GM21381 (cell line): ENCODE data around the gene TANC1.
"Not testable (repeated sequence)": the region's sequence is repeated elsewhere in the genome, so short reads cannot be mapped to it uniquely, and the experiment has no call there.

Source experiments
- ATAC-seq: cut with Tn5 transposase; IDR thresholded peaks from one replicate; pipeline ENCODE4 v1.9.1; 2021; ENCODE audit warnings: mild to moderate bottlenecking, moderate library complexity; ENCODE audit not compliant: unreplicated experiment

TANC1 gene

GRCh38 chr2:159022019-159022418 lies 53.6 kb downstream of the TANC1 start:
- ATAC-seq = no peak

GRCh38 chr2:159026170-159026569 lies 57.7 kb downstream of the TANC1 start:
- no peak for ATAC-seq

- no peak for ATAC-seq
Measured at GRCh38 chr2:159028776-159029175, 60.3 kb downstream of the TANC1 start.

GRCh38 chr2:159029936-159030335 lies 61.5 kb downstream of the TANC1 start:
- ATAC-seq = no peak

- no peak for ATAC-seq
Measured at GRCh38 chr2:159030674-159031380, 62.4 kb downstream of the TANC1 start.

GRCh38 chr2:159032146-159032545 lies 63.7 kb downstream of the TANC1 start:
- no peak for ATAC-seq

GRCh38 chr2:159032580-159032979 lies 64.1 kb downstream of the TANC1 start:
- no peak for ATAC-seq

GRCh38 chr2:159034713-159035112 lies 66.3 kb downstream of the TANC1 start:
- ATAC-seq = no peak

- no peak for ATAC-seq
Measured at GRCh38 chr2:159035790-159036411, 67.5 kb downstream of the TANC1 start.

GRCh38 chr2:159036461-159036860 lies 68.0 kb downstream of the TANC1 start:
- ATAC-seq = not testable (repeated sequence)

- ATAC-seq = not testable (repeated sequence)
Measured at GRCh38 chr2:159041328-159041727, 72.9 kb downstream of the TANC1 start.

- no peak for ATAC-seq
Measured at GRCh38 chr2:159042115-159042850, 73.8 kb downstream of the TANC1 start.

GRCh38 chr2:159043710-159044109 lies 75.3 kb downstream of the TANC1 start:
- no peak for ATAC-seq

- no peak for ATAC-seq
Measured at GRCh38 chr2:159044804-159045286, 76.4 kb downstream of the TANC1 start.

GRCh38 chr2:159045545-159046454 lies 77.4 kb downstream of the TANC1 start:
- no peak for ATAC-seq

GRCh38 chr2:159046966-159047365 lies 78.5 kb downstream of the TANC1 start:
- no peak for ATAC-seq

- ATAC-seq = no peak
Measured at GRCh38 chr2:159050426-159050825, 82.0 kb downstream of the TANC1 start.

- ATAC-seq = no peak
Measured at GRCh38 chr2:159051133-159051532, 82.7 kb downstream of the TANC1 start.

GRCh38 chr2:159051661-159052060 lies 83.2 kb downstream of the TANC1 start:
- ATAC-seq = no peak

GRCh38 chr2:159052157-159052601 lies 83.7 kb downstream of the TANC1 start:
- no peak for ATAC-seq
